HEK293 (cell line): ENCODE results near the gene RCOR3.

Experiments used
- CTCF ChIA-PET: fragments of 350-600 bp; formaldehyde crosslinking; extraction: SDS; loops from one replicate; lab custom pipeline; 2021; ENCODE audit warnings: antibody characterized with exemption; lab: Yijun Ruan, JAX
- POLR2A ChIA-PET: fragments of 300-600 bp; formaldehyde crosslinking; extraction: SDS; loops from one replicate; lab custom pipeline; 2020; ENCODE audit warnings: antibody characterized with exemption, inconsistent platforms; lab: Yijun Ruan, JAX
- H3K27ac ChIP-seq: fragments of 200-500 bp; sonication (Bioruptor generic); 2 replicates; pipeline ENCODE4 v1.5.1; 2014; ENCODE audit warnings: low read depth, low read length, control low read depth, inconsistent platforms; ENCODE audit errors: extremely low read depth
- H3K36me3 ChIP-seq, 2 experiments: fragments of 200-500 bp in 1 of 2; sonication (Bioruptor generic) in 1 of 2; 1 replicate in 1 of 2; 2 replicates in 1 of 2; pipeline ENCODE4 v1.5.1; 2014 to 2017; ENCODE audit warnings: inconsistent platforms in 2 of 2, low read length in 2 of 2; ENCODE audit not compliant: control insufficient read depth in 2 of 2, insufficient read depth in 1 of 2
- H3K4me1 ChIP-seq: fragments of 200-500 bp; sonication (Bioruptor generic); 2 replicates; pipeline ENCODE4 v1.5.1; 2014; ENCODE audit warnings: mild to moderate bottlenecking, low read length, inconsistent platforms; ENCODE audit not compliant: control insufficient read depth, insufficient read depth
- H3K4me3 ChIP-seq: 2 replicates; pipeline ENCODE4 v1.5.1; 2011; ENCODE audit warnings: low read depth, mild to moderate bottlenecking, control low read depth, low read length, moderate library complexity
- H3K9me3 ChIP-seq: fragments of 200-500 bp; sonication (Bioruptor generic); 2 replicates; pipeline ENCODE4 v1.5.1; 2014; ENCODE audit warnings: low read depth, low read length, inconsistent platforms; ENCODE audit not compliant: control insufficient read depth, insufficient read depth
- GLI4 ChIP-seq: fragments of 450-650 bp; formaldehyde crosslinking; IDR thresholded peaks from 2 replicates; pipeline ENCODE4 v1.5.1; 2016; ENCODE audit warnings: missing biosample characterization, missing genetic modification characterization
- HIC1 ChIP-seq: fragments of 450-650 bp; formaldehyde crosslinking; IDR thresholded peaks from 2 replicates; pipeline ENCODE4 v1.5.1; 2016; ENCODE audit warnings: missing biosample characterization, missing genetic modification characterization
- KLF1 ChIP-seq: fragments of 450-650 bp; formaldehyde crosslinking; IDR thresholded peaks from 2 replicates; pipeline ENCODE4 v1.5.1; 2016; ENCODE audit warnings: missing biosample characterization, missing genetic modification characterization
- PRDM1 ChIP-seq: fragments of 450-650 bp; formaldehyde crosslinking; IDR thresholded peaks from 2 replicates; pipeline ENCODE4; 2016; ENCODE audit warnings: missing biosample characterization, missing genetic modification characterization
- PRDM2 ChIP-seq: fragments of 450-650 bp; formaldehyde crosslinking; IDR thresholded peaks from 2 replicates; pipeline ENCODE4 v1.5.1; 2016; ENCODE audit warnings: missing biosample characterization, missing genetic modification characterization, borderline replicate concordance
- REPIN1 ChIP-seq: fragments of 450-650 bp; formaldehyde crosslinking; IDR thresholded peaks from 2 replicates; pipeline ENCODE4 v1.5.1; 2017; ENCODE audit warnings: missing biosample characterization, missing genetic modification characterization, low read depth
- SCRT2 ChIP-seq: fragments of 450-650 bp; formaldehyde crosslinking; IDR thresholded peaks from 2 replicates; pipeline ENCODE4 v1.5.1; 2016; ENCODE audit warnings: missing biosample characterization, missing genetic modification characterization
- TSHZ1 ChIP-seq: fragments of 450-650 bp; formaldehyde crosslinking; IDR thresholded peaks from 2 replicates; pipeline ENCODE4 v1.5.1; 2016; ENCODE audit warnings: missing biosample characterization, missing genetic modification characterization, borderline replicate concordance
- ZBTB21 ChIP-seq: fragments of 450-650 bp; formaldehyde crosslinking; IDR thresholded peaks from 2 replicates; pipeline ENCODE4 v1.5.1; 2017; ENCODE audit warnings: missing biosample characterization, missing genetic modification characterization
- ZFP69B ChIP-seq: fragments of 450-650 bp; formaldehyde crosslinking; IDR thresholded peaks from 2 replicates; pipeline ENCODE4 v1.5.1; 2016; ENCODE audit warnings: missing biosample characterization, missing genetic modification characterization
- ZNF211 ChIP-seq: fragments of 450-650 bp; formaldehyde crosslinking; IDR thresholded peaks from 2 replicates; pipeline ENCODE4 v1.5.1; 2016; ENCODE audit warnings: low read depth, missing biosample characterization, missing genetic modification characterization
- ZNF223 ChIP-seq: fragments of 450-650 bp; formaldehyde crosslinking; IDR thresholded peaks from 2 replicates; pipeline ENCODE4 v1.5.1; 2016; ENCODE audit warnings: missing biosample characterization, missing genetic modification characterization
- ZNF280D ChIP-seq: fragments of 450-650 bp; formaldehyde crosslinking; IDR thresholded peaks from 2 replicates; pipeline ENCODE4 v1.5.1; 2016; ENCODE audit warnings: missing biosample characterization, missing genetic modification characterization
- ZNF292 ChIP-seq: fragments of 450-650 bp; formaldehyde crosslinking; IDR thresholded peaks from 2 replicates; pipeline ENCODE4 v1.5.1; 2016; ENCODE audit warnings: low read depth, missing biosample characterization, missing genetic modification characterization, borderline replicate concordance
- ZNF335 ChIP-seq: fragments of 450-650 bp; formaldehyde crosslinking; conservative IDR thresholded peaks from 2 replicates; pipeline ENCODE4 v1.5.1; 2016; ENCODE audit warnings: missing biosample characterization, missing genetic modification characterization
- ZNF768 ChIP-seq: fragments of 450-650 bp; formaldehyde crosslinking; IDR thresholded peaks from 2 replicates; pipeline ENCODE4 v1.5.1; 2018; ENCODE audit warnings: missing biosample characterization, mild to moderate bottlenecking, missing genetic modification characterization
- ZSCAN4 ChIP-seq: fragments of 450-650 bp; formaldehyde crosslinking; IDR thresholded peaks from 2 replicates; pipeline ENCODE4 v1.5.1; 2017; ENCODE audit warnings: missing biosample characterization, missing genetic modification characterization

RCOR3 gene

GRCh38 chr1:211347077-211347844 lies 88.1 kb downstream of the RCOR3 start:
- ChIA-PET POLR2A (no interaction called here), CTCF (interaction anchor here (0.7 to 2.8 kb wide), 6 partner anchors 9 to 1562 kb away, joined by 3 to 9 read pairs (median 4); no protein-coding TSS in a partner anchor)

GRCh38 chr1:211348547-211348946 lies 89.4 kb downstream of the RCOR3 start:
- H3K4me1 ChIP-seq: no peaks in the 10 kb centered on the region
- POLR2A ChIA-PET: no interaction called here
- peaks cover 0 to 4% of the 10 kb centered on the region in 2 experiments; a peak in 1 of 3 replicates for H3K36me3 ChIP-seq
- no peak overlapping the region for H3K27ac ChIP-seq
- H3K4me3 ChIP-seq: no peak overlapping the region
- CTCF ChIA-PET: interaction anchor here (1.2 kb wide), 1 partner anchor 23 kb away, joined by 5 read pairs; no protein-coding TSS in a partner anchor
- H3K9me3 ChIP-seq: no peaks in the 10 kb centered on the region
- TF ChIP-seq ZNF223 (tag by site-specific recombination) (no peak), ZNF292 (tag by site-specific recombination) (no peak), TSHZ1 (tag by site-specific recombination) (no peak), PRDM2 (tag by site-specific recombination) (no peak), ZNF768 (tag by site-specific recombination) (no peak), PRDM1 (no peak), ZNF335 (tag by site-specific recombination) (no peak), ZNF280D (tag by site-specific recombination) (no peak), ZFP69B (tag by site-specific recombination) (no peak), REPIN1 (tag by site-specific recombination) (no peak), ZSCAN4 (no peak), GLI4 (tag by site-specific recombination) (no peak)

More at GRCh38 chr1:211347077-211347844, 88.1 kb downstream of the RCOR3 start:
- H3K4me1 ChIP-seq: no peaks in the 10 kb centered on the region
- TF ChIP-seq HIC1 (tag by site-specific recombination) (no peak), ZBTB21 (tag by site-specific recombination) (no peak), KLF1 (tag by site-specific recombination) (no peak), ZNF211 (no peak), SCRT2 (tag by site-specific recombination) (no peak)
- TF ChIP-seq, all 188 proteins: peak for 0
- Histone ChIP-seq H3K4me3 (no peak overlapping the region), H3K9me3 (no peaks in the 10 kb centered on the region), H3K36me3 (no peaks in the 10 kb centered on the region), H3K27ac (no peak overlapping the region)
